OCI-M2 (cell line): ENCODE results near the gene SLC16A8.

Experiments
- DNase-seq: peaks from one replicate; lab custom pipeline; 2025; ENCODE audit not compliant: unreplicated experiment; lab: John Stamatoyannopoulos, UW

The SLC16A8 gene

DNA sequence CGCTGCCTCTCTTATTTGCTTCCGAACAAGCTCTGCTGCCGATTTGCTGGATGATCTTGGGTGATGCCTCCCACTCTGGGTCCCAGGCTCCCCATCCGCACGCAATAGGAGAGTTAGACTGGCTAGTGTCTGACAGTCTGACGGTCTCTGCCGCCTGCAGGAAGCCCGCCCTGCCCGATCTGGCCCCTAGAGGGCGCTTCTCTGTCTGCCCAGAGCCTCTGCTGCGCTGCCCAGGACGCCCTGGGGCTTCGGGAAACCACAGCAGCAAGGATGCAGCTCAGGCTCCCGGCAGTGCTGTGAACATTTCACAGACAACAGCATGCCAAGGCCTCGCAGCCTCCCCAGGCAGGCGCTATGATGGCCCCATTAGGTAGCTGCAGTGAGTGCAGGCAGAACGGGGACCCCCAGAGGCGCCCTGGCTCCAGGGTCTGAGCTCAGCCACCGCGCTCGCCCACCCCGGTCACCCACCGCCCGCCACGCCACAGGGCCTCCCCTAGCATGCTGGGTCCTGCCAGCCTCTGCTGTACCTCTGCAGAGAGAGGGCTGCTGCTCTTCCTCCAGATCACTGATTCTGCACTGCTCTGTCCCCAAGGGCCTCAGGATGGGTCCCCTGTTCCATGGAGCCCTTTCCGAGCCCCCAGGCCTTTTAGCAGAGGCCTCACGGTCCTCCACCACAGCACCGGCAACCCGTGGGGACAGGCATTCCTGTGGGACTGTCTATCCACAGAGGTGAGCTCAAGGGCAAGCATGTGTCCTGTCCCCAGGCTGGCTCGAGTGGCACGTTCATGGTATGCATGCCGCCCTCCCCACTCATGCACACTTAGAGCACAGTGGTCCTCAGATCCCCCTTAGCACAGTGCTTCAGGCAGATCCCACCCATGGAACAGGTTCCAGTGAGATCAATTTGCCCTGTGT, 30.8 kb upstream of the SLC16A8 start:
- DNase-seq = no peak

DNA sequence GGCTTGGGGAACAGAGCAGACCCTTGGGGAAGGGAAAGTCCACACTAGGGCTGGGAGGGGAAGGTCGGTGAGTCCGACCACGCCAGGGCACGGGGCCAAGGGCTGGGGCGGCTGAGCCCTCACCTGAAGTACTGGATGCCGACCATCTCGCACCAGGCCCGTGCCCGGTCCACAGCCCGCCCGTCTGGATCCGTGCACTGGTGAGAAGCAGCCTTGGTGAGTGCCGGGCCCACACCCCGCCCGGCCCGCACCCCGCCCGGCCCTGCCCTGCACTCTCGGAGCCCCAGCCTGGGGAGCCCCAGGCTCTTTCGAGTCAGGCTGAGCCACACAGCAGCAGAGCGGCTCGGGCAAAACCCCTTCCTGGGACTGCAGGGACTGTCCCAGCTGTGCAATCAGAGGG, 28.4 kb upstream of the SLC16A8 start:
- DNase-seq = no peak

DNA sequence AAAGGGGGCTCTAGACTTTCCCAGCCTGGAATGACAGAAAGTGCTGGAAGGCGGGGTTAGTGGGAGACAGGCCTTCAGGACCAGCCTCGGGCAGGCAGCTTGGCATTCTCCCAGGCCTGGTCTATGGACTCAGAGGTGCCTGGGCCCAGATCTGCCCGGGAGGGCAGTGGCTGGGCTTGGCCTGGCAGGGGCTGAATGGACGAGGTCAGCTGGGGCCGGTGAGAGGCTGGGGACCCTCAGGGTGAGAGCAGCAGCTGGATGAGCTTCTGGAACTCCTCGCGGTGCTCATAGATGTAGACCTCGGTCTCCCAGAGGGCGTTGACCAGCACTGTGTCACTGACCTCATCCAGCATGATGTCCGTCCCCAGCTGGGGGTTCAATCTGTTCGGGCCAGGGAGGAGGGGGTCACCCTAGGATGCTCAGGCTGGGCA, 28.0 kb upstream of the SLC16A8 start:
- no peak for DNase-seq

DNA sequence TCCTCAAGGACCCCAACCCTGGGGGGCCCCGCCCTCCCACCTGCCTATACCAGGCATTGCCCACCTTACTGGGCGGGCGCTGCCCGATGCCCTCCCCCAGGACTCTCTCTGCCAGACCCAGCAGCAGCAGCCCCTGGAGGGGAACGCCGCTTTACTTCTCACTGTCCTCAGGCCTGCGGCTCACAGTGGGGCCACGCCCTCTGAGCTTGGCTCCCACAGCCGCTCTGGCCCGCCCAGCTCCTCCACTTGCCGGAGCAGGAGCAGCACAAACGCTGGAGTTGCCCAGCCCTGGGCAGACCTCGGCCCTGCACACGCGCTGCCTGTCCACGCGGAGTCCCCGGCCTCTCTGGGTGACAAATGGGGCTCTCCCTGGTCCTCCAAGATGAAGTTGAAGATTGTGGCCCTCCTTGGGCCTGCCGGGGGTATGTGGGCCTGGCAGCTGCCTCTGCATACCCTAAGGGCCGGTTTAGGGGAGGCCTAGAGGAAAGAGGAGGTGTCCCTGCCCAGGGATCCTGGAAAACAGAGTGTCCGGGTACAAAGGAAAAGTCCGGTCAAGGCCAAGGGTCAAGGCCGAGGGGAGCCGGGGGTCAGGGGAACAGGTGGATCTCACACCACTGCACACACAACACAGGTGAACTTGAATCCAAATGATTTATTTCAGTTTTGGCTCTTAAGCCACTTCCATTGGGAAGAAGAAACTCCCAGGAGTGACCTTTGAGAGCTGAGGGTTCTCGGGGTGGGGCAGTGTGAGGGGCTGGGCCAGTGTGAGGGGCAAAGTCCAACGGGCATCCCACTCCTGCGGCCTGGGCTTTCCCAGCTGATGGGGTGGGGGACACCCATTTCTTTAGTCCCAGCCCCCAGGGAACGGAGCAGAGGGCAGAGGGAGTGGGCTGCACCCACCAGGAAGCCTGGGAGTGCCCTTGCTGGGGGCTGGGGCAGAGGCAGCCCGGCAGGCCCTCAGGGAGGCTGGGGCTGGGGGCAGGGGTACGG, 27.2 kb upstream of the SLC16A8 start:
- no peak for DNase-seq

DNA sequence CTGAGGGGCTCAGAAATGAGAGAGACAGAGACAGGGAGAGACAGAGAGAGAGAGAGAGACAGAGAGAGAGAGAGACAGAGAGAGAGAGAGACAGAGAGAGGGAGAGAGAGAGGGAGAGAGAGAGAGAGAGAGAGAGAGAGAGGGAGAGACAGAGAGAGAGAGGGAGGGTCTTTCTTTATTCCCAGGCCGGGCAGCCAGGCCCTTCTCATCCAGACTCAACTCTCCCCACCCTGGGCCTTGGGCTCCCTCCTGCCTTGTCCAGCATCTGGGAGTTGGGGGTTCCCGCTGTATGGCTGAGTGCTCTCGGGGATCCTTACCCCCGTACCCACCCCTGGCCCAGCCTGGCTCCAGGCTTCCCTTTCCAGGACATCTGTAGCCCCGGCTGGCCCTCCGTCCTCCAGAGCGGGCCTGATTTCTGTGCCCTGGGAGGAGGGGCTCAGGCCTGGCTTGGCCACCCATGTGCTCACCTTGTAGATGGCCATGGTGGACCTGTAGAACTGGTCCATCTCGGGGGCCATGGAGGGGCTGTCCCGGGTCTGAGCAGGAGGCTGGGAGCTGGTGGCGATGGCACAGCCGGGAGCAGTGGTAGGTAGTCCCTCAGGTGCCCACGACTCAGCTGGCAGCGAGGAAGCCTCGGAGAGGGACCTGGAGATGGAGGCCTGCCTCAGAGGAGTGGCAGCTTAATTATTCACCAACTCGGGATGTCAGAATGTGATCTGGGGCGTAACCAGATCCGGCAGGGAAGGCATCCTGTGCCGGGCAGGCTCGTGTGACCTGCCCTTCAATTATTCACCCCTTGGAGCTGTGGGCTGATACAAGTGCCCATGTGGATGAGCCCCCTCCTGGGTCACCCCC, 26.3 kb upstream of the SLC16A8 start, which contains the start of gene BAIAP2L2:
Gene BAIAP2L2 (minus strand): TSS at position 677 of the 855 bp plus-strand sequence. CDS start 159 bp downstream, at position 518.
- no peak for DNase-seq

DNA sequence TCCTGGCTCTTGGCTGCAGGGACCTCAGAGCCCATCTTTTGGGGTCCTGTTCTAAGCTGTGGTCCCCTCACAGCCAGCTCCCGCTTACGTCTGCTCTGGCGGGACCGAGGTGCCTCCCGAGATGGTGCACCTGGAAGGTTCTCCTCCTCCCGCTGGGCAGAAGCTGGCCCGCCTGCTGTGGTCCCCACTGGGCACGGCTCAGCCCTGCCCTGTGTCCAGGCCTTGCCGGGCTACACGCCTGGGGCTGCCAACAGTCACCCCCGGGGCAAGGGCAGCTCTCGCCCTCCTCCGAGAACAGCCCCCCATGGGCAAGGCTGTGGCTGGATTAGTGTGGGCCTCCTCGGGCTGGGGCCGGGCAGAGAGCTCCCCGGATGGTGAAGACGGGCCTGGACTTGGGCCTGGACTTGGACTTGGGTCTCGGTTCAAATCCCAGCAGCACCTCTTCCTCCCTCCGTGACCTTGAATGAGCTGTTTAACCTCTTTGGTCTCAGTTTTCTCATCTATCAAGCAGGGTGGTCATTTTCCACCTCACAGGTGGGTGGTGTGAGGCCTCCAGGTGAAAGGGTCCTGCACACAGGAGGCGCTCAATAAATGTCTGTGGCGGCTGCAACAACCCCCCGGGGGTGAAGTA, 25.5 kb upstream of the SLC16A8 start:
- DNase-seq = no peak

DNA sequence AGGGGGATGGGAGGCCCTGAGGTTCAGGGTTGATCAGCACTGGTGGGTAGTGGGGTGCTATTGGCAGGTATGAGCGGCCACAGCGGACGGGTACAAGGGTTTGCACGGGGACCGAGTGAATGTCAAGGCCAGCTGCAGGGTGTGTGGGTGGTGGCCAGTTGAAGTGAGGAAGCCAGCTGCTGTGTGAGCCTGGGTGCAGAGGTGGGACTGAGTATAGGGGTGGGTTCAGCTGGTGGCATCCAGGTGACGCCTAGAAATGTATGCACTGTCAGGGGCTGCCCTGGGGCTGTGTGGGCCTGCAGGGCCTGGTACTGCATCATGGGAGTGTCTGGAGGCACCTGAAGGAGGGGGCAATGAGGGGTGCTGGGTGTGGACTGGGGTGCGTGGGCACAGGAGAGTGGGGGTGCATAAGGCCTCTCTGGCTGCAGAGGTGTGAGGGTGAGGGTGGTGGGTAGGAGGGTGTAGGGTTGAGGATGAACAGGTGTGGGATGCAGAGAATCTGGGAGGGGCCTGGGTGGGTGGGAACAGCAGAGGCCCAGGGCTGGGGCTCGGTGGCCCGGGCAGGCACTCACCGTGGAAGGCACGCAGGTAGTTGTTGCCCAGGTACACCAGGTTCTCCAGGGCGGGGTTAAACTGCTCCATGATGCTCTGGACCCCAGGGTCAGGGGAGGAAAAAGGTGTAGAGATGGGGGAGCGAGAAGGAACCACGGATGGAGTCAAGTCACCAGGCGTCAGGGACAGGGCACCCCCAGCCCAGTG, 24.8 kb upstream of the SLC16A8 start:
- no peak for DNase-seq

DNA sequence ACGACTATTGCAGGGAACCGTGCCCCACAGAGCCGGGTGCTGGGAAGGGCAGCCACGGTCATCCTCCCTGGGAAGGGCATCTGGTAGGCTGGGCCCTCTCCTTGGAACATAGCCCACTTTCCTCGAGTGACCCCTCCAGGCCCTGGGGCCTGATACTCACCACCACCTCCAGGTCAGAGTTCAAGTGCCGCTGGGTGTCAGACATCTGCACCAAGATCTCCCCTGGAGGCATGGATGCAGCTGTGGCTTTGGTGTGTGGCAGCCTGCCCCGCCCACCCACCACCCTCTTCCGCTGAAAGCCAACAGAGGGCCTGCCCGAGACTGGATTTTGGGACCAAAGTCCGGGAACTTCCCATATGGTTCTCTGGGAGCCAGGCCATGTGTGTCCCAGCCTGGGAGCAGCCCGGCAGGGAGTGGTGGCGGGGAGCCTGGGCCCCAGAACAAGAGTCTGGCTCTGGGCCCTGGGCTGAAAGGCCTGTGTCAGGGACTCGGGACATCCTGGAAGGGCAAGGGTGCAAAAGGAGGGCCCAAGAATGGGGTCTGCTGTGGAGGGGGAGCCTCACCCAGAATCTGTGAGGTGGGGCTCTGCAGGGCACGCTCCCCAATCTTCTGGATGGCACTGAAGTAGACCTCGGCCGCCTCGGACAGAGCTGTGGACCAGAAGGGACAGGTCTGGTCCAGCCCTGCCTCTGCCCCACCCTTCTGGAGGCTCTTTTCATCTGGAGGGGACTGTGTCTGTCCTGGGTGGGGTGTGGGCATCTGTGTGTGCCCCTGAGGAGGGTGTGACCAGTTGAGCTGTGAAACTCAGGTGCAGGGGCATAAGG, 23.9 kb upstream of the SLC16A8 start:
- DNase-seq = no peak

DNA sequence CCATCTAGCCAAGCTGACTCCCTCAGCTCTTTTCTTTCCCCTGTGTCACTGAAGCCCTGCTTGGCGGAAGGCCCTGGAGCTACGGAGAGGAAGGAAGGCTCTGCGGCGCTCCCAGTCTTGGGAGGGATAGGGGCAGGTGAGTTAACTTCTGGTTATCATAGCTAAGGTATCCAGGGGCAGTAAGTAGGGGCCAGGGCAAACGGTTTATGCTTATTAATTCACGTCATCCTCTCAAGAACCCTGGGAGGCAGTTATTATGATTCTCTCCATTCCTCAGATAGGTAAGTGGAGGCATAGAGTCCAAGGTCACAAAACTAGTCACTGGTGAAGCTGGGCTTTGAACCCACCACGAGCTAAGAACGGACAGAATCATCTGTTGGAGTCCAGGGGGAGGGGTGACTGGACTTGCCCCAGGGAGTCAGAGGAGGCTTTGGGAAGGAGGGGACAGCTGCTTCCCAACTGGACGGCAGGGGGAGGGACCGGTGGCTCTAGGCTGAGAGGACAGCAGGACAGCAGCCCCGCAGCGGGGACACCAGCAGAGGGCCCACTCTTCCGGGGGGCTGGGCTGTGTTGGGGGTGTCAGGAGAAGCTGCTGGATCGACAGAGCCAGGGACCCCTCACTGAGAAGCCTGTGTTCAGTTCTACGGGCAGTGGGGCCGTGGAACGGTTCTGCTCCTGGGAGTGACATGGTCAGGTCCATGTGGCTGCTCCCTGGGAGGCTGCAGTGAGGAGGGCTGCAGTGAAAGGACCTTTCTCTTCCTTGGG, 23.0 kb upstream of the SLC16A8 start:
- DNase-seq = no peak

DNA sequence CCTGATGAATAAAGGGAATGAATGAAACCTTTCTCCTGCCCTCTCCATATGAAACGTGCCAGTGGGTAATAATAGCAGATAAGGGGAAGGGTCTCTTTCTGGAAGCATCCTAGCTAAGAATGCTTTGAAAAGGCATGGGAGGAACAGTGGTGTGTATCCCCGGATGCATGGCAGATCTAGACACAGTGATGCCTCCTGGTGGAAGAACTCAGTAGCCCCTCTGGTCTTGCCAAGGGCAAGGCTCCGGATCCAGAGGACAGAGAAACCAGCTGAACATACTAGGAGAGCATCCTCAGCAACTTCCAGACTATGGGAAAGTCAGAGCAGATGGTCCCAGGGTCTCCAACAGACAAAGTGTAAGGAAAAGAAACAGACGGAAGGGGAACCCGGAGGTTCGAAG, 20.1 kb upstream of the SLC16A8 start:
- DNase-seq = no peak

DNA sequence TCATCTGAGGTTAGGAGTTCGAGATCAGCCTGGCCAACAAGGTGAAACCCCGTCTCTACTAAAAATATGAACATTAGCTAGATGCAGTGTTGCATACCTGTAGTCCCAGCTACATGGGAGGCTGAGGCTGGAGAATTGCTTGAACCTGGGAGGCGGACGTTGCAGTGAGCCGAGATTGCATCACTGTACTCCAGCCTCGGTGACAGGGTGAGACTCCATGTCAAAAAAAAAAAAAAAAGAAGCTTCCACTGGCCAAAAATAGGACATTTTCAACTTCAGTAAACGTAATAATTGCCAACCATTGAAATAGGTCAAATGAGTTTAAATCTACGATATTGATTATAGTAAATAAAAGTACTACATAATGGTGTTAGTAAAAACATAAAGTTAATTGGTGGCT, 19.7 kb upstream of the SLC16A8 start:
- no peak for DNase-seq

DNA sequence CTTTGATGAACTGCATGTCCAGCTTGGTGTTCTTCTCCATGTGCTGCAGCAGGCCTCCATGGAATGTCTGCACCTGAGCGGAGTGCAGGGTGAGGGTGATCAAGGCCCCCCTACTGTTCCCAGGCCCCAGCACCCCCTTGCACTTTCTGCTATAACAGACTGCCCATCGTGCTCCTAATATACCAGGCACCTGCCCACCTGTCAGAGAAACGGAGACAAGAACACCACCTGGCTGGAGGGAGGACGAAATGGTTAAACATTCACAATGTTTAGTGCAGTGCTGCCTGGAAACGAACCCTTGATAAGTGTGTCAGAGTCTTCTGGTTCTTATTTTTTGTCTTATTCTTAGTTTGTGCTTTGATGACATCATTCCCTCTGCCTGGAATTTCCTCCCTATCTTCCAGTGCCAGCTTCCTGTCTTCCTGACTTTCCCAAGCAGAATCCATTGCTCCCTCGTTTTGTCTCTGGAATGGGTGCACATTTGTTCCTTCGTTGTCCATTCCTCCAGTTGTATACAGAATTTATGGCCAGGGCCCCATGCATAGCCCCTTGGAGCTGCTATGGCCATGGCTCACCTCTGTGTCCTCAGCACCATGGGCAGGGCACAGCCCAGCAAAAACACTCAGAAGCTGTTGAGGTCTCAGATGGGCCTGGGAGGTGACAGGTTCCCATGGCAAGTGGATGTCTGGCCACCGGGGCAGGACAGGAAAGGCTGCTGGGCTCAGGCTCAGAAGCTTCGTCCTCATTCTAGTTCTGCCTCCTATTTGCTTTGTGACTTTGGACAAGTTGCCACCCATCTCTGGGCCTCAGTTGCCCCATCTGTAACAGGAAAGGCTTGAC, 14.6 kb upstream of the SLC16A8 start:
- DNase-seq = no peak

DNA sequence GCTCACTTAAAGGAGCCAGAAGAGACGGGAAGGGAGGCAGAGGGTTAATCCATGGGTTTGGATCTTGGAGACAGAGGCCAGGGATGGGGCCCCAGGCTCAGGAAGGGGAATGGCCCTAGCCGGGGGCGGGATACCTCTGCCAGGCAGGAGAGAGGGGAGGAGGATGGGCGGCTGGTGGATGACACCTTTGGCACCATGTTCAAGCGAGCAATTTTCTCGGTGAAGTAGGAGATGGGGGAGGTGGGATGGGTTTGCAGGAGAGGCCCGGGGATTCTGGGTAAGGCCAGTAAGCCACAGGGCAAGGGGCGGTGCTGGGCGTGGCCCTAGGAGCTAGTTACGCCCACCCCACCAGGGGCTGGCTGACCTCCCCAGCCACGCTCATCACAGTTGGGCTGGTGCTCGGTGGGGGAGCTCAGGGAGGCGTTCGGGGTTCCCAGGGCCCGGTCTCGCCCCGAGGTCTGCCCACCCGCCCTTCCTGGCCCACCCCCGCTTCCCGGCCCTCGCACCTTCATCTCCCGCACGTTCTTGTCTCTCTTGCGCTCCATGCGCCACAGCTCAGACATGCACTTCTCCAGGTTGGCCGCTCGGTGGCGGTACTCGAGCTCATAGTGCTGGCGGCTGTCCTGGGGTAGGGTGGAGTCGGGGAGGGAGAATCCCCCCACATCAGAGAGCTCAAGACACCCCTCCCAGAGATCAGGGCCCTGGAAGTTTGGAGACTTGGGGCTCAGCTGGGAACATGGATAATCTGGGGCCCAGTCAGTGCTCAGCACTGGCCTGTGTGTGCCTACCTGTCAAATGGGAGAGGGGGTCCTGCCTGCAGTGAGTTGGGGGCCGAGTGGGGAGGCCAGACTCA, 13.8 kb upstream of the SLC16A8 start:
- no peak for DNase-seq

DNA sequence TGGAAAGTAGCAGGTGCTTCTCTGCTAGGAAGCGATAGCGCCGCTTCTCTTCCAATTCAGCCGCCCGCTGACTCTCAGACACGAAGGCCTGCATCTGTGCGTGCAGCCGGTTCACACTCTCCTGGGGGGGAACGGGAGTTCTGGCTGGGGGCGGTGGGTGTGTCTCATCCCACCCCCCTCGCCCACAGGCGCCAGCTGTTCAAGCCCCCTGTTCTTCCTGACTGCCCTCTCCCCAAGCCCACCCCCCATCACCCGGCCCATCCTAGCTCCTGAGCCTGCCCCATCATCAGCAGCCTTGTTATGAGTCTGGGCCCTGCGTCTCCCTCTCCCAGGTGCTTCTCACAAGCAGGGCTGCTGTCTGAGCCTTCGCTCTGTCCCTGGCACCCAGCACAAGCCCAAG, 13.1 kb upstream of the SLC16A8 start:
- DNase-seq = no peak

DNA sequence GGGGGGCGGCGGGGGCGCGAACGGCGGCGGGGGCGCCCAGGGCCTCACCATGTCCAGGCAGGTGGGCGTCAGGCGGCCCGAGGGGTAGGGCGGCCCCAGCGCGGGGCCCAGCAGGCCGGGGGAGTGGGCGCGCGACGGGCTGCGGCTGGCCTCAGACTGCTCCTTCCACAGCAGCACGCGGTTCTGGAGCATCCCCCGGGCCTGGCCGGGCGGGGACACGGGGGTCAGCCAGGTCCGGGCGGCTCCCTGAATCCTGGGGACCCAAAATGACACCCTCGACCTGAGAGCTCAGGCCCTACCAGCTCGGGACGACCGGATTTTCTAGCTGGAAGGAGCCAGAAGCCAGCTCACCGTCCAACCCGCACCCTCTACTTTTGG, 5.5 kb upstream of the SLC16A8 start:
- DNase-seq = no peak
